Measurements from ENCODE around the gene ABTB1.

The ABTB1 gene

DNA sequence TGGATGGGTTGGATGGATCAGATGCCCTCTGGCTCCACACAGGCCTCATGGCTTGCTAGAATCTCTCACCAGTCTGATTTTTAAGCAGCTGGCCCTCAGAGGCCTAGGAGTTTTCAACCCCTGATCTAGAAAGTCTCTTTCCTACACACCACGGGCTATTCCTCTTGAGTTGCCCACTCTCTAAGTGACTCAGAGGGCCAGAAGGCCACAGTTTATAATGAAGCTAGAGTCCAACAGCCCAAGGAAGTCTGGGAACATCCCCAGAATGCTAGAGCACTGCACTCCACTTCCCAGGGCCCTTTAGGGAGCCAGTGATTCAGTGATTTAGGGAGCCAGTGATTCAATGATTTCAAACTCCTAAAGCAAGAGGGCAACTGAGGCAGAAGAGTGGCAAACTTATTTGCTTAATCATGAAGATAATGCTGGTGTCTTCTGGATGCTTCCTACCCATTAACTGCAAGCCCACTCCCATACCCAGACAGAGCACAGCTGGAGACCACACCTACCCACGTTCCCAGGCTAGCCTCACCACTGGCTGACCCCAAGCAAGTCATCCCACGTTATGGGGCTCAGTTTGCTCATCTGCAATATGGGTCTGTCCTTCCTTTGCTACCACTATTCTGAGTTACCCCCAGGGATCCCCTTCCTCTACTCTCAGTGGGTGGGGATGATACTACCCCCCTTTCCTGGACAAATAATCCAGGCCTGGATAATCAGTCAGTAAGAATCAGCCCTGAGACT, 36.7 kb downstream of the ABTB1 start:
- H3K9me3 Mint-ChIP-seq (ENCODE audit: low read depth) = no peaks in the 10 kb centered on the region

DNA sequence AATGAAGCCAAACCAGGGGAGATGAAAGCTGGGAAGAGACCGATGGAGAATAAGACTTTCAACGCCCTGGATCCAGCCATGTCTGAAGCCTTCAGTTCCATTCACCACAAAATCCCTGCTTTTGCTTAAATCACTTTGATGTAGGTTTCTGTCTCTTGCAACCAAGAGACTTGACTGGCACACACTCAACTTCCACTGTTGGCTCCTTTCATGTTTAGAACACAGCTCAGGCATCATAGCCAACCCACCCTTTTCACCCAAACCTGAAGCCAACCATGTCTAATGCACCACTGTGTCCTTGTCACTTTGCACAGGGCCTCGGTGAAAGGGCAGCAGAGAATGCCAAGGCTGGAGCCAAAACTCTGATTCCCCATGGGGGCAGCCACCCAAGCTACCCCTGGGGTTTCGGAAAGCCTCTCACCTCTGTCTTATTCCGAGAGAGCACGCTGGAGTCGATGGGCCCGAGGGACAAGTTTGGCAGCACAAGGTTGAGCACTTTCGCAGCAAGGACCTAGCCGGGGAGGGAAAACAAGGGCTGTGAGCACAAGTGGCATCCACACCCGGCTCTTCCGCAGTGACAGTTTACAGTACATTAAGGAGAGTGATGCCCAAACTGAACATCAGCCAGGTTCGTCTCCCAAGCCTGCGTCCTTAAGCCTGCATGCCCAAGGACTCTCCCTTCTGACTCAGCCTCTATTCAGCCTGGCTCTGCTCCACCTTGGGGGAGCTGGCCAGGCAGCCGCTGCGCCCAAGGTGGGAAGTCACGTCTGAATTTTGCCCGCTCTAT, 37.6 kb downstream of the ABTB1 start:
- H3K4me1 Mint-ChIP-seq (ENCODE audit: low read depth) = no peaks in the 10 kb centered on the region
- H3K27me3 Mint-ChIP-seq = no peaks in the 10 kb centered on the region
- H3K27ac Mint-ChIP-seq = no peak overlapping the region
- H3K4me3 Mint-ChIP-seq = no peak overlapping the region
- no peaks in the 10 kb centered on the region for H3K36me3 Mint-ChIP-seq
- no peaks in the 10 kb centered on the region for H3K9me3 Mint-ChIP-seq (ENCODE audit: low read depth)

More for the DNA sequence above, 36.7 kb downstream of the ABTB1 start:
- no peak overlapping the region for H3K27ac Mint-ChIP-seq
- no peaks in the 10 kb centered on the region for H3K36me3 Mint-ChIP-seq
- H3K4me3 Mint-ChIP-seq = no peak overlapping the region
- no peaks in the 10 kb centered on the region for H3K27me3 Mint-ChIP-seq
- no peaks in the 10 kb centered on the region for H3K4me1 Mint-ChIP-seq (ENCODE audit: low read depth)

DNA sequence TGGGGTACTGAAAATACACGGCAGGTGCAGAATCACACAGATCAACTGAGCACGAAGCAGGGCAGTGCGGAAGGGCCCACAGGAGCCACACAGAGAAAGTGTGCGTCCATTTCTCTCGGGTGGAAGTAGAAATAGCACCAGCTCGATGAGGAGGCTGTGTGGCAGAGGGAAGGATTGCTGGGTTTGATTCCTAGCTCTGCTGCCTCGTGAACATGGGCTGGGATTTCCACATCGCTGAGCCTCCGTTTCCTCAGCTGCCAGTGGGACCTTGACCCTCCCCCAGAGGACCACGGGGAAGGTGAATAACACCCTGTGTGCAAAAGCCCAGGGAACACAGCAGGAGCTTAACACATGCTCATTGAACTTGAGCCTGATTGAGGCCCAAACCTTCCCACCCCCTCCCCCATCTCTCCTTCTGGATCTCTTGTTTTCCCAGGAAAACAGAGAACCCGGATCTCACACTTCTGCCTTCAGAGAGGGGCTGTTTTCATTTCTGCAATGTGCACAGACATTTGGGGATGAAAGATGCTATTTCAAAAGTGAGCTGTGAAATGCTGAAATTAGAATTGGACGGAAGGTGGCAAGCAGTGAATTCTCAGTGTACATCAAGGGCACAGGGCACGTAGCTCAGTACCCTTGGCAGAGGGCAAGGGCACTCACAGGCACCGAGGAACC, 38.4 kb downstream of the ABTB1 start:
- H3K9me3 Mint-ChIP-seq (ENCODE audit: low read depth) = no peaks in the 10 kb centered on the region
- no peak overlapping the region for H3K4me3 Mint-ChIP-seq
- no peaks in the 10 kb centered on the region for H3K36me3 Mint-ChIP-seq
- no peaks in the 10 kb centered on the region for H3K4me1 Mint-ChIP-seq (ENCODE audit: low read depth)
- H3K27me3 Mint-ChIP-seq = no peaks in the 10 kb centered on the region
- H3K27ac Mint-ChIP-seq = no peak overlapping the region

DNA sequence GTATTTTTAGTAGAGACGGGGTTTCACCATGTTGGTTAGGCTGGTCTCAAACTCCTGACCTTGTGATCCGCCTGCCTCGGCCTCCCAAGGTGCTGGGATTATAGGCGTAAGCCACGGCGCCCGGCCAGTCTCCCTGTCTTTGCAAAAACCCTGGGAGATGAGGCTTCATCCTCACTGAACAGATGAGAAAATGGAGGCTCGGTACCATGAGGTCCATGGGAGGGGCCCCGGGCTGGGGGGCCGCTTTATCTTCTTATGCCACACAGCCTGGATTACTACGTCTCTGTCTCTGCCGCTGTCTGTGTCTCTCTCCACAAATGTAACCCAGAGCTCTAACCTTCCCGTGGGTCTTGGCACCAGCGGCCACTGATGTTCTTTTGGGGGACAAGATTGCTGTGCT, 39.1 kb downstream of the ABTB1 start:
- H3K36me3 Mint-ChIP-seq = no peaks in the 10 kb centered on the region
- no peak overlapping the region for H3K27ac Mint-ChIP-seq
- no peaks in the 10 kb centered on the region for H3K27me3 Mint-ChIP-seq
- no peaks in the 10 kb centered on the region for H3K9me3 Mint-ChIP-seq (ENCODE audit: low read depth)
- no peaks in the 10 kb centered on the region for H3K4me1 Mint-ChIP-seq (ENCODE audit: low read depth)
- no peak overlapping the region for H3K4me3 Mint-ChIP-seq

DNA sequence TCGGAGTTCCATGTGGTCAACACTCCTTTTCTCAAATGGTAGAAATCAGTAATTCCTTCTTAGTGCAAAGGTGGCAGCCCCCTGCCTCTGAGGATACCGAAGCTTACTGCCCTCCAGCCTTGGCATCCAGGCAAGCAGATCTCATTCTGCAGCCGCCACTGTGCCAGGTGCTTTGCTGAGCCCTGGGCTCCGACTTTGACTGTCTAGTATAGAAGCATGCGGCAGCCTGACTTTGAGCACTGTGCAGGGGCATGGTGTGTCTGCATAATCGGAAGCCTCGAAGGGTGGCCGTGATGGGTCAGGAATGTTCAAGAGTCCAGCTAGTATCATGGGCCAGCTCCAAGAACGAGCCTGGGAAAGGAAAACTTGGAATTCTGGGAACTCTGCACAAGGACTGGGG, 39.7 kb downstream of the ABTB1 start:
- H3K27ac Mint-ChIP-seq = no peak overlapping the region
- no peaks in the 10 kb centered on the region for H3K27me3 Mint-ChIP-seq
- no peak overlapping the region for H3K4me3 Mint-ChIP-seq
- H3K36me3 Mint-ChIP-seq = no peaks in the 10 kb centered on the region
- no peaks in the 10 kb centered on the region for H3K4me1 Mint-ChIP-seq (ENCODE audit: low read depth)
- H3K9me3 Mint-ChIP-seq (ENCODE audit: low read depth) = no peaks in the 10 kb centered on the region

DNA sequence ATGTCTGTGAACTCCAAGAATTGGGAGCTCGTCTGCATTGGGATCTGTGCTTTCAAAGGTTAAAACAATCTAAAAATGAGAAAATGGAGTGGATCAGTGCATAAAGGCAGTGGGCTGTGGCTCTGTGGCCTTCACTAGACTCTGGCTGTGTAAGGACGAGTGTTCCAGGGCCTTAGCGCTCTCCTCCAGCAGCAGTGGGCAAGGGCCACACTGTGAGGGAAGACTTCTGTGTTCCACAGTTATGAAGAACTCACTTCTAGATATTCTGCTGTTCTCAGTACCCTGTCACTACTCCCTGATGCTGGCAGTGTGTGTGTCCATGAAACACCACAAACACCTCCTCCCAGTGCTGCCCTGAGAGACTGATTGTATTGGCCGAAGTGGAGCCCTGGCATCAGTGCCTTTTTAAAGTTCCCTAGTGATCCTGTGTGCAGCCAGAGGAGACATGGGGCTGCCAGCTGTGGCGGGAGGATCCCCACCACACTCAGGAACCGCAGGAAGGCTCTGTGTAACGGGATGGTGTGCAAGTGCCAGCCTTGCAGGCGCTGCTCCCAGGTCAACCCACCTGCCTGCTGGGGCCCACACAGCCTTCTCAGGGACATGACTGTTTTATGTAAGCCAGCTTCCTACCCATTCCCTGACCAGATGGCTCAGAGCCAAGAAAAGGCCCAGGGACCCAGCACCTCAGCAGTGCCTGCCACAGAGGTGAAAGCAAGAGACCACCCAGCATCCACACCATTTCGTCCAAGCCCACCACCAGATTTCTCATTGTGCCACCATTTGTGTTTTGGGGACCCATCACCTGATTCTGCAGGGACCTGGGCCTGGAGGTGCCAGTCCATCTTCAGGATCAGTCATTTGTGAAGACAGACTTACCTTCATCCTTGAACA, 40.4 kb downstream of the ABTB1 start:
- H3K27ac Mint-ChIP-seq = no peak overlapping the region
- no peaks in the 10 kb centered on the region for H3K9me3 Mint-ChIP-seq (ENCODE audit: low read depth)
- no peaks in the 10 kb centered on the region for H3K27me3 Mint-ChIP-seq
- no peaks in the 10 kb centered on the region for H3K4me1 Mint-ChIP-seq (ENCODE audit: low read depth)
- H3K4me3 Mint-ChIP-seq = no peak overlapping the region
- no peaks in the 10 kb centered on the region for H3K36me3 Mint-ChIP-seq

DNA sequence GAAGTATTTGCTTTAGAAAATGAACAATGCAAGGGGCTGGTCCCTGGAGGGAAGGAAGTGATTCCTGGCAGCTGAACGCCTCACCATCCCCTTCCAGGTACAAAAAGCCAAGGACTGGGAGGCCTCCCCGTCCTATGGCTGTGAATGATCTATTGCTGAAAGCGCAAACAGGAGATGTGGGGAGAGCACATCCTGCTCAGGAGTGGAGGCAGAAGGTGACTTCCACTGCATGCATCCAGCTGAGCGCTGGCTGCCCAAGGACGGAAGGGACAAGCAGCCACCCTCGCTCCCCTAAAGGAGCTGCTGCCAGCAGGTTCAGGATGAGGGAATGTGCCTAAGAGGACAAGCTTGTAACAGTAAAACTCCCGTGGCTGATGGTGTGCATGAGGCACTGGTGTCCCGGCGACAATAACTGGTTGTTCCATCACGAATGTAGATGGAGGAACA, 41.4 kb downstream of the ABTB1 start:
- Mint-ChIP-seq H3K27me3 (no peaks in the 10 kb centered on the region), H3K4me3 (no peak overlapping the region), H3K27ac (no peak overlapping the region), H3K36me3 (no peaks in the 10 kb centered on the region), H3K9me3 (ENCODE audit: low read depth) (no peaks in the 10 kb centered on the region), H3K4me1 (ENCODE audit: low read depth) (no peaks in the 10 kb centered on the region)

DNA sequence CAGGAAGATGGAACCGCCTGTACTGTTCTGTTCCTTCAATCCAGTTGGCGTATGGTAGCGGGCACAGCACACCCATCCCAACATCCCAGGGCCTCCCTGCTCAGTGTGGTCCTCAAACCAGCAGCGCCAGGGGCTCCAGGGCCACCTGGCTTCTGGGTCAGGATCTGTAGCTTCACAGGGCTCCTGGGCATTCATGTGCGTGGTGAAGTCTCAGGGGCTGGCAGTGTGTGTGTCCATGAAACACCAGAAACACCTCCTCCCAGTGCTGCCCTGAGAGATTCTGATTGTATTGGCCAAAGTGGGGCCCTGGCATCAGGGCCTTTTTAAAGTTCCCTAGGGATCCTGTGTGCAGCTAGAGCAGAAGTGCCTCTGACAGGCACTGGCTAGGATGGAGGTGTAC, 42.1 kb downstream of the ABTB1 start:
- no peak overlapping the region for H3K4me3 Mint-ChIP-seq
- H3K27ac Mint-ChIP-seq = no peak overlapping the region
- H3K4me1 Mint-ChIP-seq (ENCODE audit: low read depth) = no peaks in the 10 kb centered on the region

DNA sequence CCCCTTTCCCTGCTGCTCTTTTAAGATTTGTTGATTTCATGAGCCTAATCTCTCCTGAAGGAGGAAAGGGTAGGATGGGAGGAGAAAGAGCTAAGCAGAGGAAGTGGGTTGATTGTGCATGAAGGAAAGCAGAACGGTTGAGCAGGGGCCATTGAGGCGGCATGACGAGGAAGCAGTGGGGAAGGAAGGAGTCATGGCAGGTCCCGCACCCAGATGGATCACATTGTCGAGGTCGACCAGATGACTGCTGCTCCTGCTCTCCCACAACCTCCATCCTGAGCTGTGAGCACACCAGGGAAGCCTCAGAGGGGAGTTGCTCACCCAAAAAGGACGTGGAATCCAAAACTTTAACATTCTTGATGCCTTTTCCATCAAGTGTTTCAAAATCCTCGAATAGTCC, 42.8 kb downstream of the ABTB1 start:
- H3K27ac Mint-ChIP-seq = no peak overlapping the region
- no peak overlapping the region for H3K4me3 Mint-ChIP-seq
- no peaks in the 10 kb centered on the region for H3K9me3 Mint-ChIP-seq (ENCODE audit: low read depth)
- no peaks in the 10 kb centered on the region for H3K27me3 Mint-ChIP-seq
- no peaks in the 10 kb centered on the region for H3K36me3 Mint-ChIP-seq
- H3K4me1 Mint-ChIP-seq (ENCODE audit: low read depth) = no peaks in the 10 kb centered on the region

More for the DNA sequence above, 42.1 kb downstream of the ABTB1 start:
- Mint-ChIP-seq H3K36me3 (no peaks in the 10 kb centered on the region), H3K9me3 (ENCODE audit: low read depth) (no peaks in the 10 kb centered on the region), H3K27me3 (no peaks in the 10 kb centered on the region)

DNA sequence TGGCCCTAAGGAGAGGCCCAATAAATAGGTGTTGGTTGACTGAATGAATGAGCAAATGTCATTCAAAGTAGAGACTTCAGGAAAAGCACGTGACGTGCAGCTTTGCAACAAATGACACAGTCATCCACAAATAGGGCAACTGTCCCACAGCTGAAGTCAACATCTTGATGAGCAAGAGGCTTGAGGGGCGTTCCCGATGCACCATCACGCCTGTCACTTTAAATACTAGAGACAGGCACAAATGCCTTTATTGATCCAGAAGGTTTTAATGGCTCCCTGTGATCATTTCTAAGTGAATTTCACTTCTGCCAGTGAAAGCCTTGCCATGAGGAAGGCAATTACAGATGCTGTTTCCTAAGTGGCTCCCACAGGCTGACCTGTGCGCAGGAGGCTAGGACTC, 43.6 kb downstream of the ABTB1 start:
- Mint-ChIP-seq H3K27ac (no peak overlapping the region), H3K4me3 (no peak overlapping the region), H3K27me3 (no peaks in the 10 kb centered on the region), H3K4me1 (ENCODE audit: low read depth) (no peaks in the 10 kb centered on the region), H3K9me3 (ENCODE audit: low read depth) (no peaks in the 10 kb centered on the region), H3K36me3 (no peaks in the 10 kb centered on the region)

DNA sequence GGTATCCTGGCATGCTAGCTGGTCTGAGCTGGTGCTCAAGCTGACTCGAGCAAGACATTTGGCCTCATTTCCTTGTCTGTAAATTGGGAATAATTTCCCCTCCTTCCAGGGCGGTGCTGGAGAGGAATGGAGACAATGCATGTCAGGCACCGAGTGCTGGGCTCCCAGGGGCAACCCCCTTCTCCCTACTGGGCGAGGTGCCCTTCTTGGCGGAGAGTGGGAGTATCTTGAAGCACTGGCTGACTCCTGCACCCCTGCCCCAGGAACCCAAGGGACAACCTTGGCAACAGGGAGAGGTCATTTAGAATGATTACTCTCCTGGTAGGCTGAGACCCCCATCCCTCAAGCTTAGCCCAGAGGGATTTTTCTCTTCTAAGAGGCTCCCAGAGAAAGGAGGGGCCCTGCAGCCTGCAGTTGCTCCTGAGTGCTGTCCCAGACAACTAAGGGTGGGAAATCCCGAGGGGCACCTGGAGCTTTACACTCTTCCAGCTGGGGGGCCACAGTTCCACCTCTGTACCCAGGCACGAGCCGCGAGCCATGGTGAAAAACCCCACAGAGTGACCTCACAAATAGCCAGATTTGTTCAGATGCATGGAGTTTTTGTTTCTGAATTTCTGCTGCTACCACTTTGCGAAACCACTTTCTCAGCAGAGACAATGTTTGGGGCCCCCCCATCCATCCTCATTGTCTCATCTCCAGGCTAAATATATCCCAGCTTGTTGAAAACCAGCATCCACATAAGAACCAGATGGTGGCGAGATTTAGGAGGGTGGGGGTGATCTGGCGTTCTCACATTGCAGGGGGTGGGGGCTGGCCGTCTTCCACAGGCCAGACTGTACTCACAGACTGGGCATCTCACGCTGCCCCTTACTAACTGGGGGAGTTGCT, 44.8 kb downstream of the ABTB1 start:
- Mint-ChIP-seq H3K4me1 (ENCODE audit: low read depth) (no peaks in the 10 kb centered on the region), H3K27me3 (no peaks in the 10 kb centered on the region), H3K36me3 (no peaks in the 10 kb centered on the region), H3K9me3 (ENCODE audit: low read depth) (no peaks in the 10 kb centered on the region), H3K4me3 (no peak overlapping the region), H3K27ac (no peak overlapping the region)

DNA sequence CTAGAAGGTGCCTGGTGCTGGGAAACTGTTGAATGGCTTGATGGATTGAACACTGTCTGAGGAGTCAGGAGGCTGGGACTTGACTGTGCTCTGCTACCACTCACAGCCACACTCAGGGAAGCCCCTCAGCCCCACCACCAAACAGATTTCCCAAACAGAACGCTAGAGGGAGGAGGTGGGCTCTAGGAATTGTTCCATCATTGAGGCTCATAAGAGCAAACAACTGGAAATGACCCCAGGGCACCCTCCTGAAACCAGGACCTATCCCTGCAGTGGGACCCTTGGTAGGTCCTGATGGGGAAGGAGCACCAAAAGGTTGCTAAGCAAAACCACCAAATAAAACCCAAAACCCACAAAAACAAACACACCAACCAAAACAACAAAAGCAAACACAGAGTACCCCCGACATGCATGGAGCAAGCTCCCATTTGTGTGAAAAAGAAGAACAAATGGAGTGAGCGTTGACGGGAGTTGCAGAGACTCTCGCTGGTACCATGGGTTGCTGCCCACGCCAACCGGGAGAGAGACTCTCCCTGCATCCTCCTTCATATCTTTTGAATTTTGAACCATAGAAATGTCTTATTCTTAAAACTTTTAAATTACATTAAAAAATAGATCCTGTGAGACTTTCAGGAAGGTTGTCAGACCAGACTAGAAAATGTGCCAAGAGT, 45.6 kb downstream of the ABTB1 start:
- H3K27ac Mint-ChIP-seq = no peak overlapping the region

DNA sequence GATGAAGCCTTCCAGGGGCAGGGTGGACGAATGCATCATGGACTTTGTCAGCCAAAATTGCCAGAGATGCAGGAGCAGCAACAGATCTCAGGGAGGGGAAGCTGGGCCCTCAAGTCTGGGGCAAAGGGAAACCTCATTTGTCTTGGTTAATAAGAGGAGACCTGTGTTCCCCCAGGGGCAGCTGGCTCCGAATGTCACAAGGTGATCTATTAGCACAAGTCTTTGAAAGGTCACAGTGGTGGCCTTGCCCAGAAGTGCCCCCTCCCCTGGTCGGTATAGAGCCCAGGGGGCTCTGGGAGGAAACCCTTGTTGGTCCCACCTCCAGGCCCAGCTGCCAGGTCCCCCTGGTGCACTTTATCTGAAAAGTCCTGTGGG, 46.2 kb downstream of the ABTB1 start:
- Mint-ChIP-seq H3K9me3 (ENCODE audit: low read depth) (no peaks in the 10 kb centered on the region), H3K36me3 (no peaks in the 10 kb centered on the region), H3K4me1 (ENCODE audit: low read depth) (no peaks in the 10 kb centered on the region), H3K4me3 (no peak overlapping the region), H3K27ac (no peak overlapping the region), H3K27me3 (no peaks in the 10 kb centered on the region)

More for the DNA sequence above, 45.6 kb downstream of the ABTB1 start:
- H3K9me3 Mint-ChIP-seq (ENCODE audit: low read depth) = no peaks in the 10 kb centered on the region
- H3K27me3 Mint-ChIP-seq = no peaks in the 10 kb centered on the region
- H3K4me1 Mint-ChIP-seq (ENCODE audit: low read depth) = no peaks in the 10 kb centered on the region
- no peak overlapping the region for H3K4me3 Mint-ChIP-seq
- no peaks in the 10 kb centered on the region for H3K36me3 Mint-ChIP-seq
